ENCODE results near the gene SPIRE2.
"Not testable (repeated sequence)": the region's sequence is repeated elsewhere in the genome, so short reads cannot be mapped to it uniquely, and the experiment has no call there.

The SPIRE2 gene

DNA sequence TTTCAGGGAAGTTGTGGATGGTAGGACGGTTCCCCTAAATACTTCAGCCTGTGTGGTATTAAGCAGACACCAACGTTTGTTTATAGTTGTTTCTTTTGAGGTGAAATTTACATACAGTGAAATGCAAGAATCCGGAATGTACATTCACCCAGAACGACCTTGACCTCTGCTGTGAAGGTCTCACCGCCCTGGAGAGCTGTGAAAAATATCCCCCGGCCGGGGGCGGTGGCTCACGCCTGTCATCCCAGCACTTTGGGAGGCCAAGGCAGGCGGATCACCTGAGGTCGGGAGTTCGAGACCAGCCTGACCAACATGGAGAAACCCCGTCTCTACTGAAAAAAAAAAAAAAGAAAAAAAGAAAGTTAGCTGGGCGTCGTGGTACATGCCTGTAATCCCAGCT is 8.2 kb downstream of the SPIRE2 start:
- DNase-seq (ENCODE audit: low read depth) = not testable (repeated sequence)

DNA sequence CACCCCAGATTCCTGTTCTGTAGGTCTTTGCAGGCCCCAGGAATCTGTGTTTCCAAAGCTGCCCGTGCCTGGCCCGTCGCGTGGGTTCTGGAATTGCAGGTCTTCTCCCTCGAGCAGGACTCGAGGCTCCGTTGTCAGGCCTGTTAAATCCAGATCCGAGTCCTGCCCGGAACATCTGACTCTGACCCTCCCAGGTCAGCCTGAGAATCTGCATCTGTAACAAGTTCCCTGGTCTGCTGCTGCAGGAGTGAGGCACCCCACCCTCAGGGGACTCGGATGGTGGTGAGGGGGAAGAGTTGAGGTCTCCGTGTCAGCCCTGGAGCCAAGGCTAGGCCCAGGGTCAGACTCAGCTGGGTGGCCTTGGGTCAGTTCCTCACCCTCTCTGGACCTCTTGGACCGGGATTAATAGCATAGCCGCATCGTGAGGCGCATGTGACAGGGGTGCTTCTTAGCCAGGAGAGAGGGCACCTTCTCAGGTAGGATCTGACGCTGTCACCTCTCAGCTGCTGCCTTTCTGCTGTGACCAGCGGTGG is 8.8 kb downstream of the SPIRE2 start:
- no peak for DNase-seq (ENCODE audit: low read depth)

DNA sequence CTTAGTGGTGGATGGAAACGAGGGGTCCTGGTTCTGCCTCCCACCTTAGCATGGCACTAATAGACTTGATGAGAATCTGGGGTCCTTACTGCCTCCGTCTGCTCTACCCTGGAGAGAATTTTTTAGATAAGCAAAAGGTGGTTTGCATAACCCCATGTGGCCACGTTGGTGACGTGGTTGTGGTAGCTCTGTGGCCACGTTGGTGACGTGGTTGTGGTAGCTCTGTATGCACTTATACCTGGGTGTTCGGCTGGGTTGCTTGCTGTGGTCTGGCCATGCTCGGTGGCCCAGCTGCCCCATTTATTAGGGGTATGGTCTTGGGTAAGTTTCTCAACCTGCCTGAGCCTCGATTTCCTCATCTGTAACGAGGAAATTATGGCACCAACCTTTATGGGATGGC is 13.0 kb downstream of the SPIRE2 start:
- no peak for DNase-seq (ENCODE audit: low read depth)

DNA sequence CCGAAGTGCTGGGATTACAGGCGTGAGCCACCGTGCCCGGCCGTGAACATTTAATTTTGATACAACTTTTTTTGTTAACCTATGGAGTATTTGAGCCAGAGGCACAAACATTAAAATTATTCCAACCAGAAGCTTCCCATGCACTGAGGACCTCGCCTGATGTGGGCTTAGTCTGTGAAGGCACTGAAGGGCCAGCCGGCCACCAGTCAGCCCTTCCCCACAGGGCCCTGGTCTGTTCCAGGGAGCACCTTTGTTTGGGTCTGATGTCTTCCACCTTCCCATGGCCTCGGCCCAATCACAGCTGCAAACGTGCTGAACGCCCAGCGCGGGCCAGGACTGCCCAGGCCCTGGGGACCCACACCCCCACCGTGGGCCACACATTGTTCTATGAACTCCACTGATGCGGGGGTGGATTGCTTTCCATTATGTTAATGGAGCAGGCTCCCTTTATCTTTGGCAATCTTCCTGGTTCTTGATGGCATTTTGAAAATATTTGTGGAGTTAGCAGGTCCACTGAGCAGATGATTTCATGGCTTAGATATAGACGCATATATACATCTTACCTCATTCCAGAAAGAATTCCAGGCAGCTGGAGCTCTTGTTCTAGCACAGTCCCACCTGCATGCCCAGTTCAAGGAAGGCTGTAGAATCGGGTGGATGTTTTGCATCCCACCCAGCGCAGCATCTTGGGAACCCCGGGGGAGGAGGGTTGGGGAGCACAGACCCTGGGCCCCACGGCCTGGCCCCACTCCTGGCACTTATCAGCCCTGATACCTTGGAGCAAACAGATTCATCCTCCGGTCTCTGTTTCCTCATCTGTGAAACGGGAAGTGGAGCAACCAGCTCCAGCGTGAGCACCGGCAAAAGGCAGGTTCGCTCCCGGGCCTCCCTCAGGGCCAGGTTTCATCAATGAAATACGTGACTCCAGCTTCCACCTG is 14.5 kb downstream of the SPIRE2 start:
- DNase-seq (ENCODE audit: low read depth) = no peak

DNA sequence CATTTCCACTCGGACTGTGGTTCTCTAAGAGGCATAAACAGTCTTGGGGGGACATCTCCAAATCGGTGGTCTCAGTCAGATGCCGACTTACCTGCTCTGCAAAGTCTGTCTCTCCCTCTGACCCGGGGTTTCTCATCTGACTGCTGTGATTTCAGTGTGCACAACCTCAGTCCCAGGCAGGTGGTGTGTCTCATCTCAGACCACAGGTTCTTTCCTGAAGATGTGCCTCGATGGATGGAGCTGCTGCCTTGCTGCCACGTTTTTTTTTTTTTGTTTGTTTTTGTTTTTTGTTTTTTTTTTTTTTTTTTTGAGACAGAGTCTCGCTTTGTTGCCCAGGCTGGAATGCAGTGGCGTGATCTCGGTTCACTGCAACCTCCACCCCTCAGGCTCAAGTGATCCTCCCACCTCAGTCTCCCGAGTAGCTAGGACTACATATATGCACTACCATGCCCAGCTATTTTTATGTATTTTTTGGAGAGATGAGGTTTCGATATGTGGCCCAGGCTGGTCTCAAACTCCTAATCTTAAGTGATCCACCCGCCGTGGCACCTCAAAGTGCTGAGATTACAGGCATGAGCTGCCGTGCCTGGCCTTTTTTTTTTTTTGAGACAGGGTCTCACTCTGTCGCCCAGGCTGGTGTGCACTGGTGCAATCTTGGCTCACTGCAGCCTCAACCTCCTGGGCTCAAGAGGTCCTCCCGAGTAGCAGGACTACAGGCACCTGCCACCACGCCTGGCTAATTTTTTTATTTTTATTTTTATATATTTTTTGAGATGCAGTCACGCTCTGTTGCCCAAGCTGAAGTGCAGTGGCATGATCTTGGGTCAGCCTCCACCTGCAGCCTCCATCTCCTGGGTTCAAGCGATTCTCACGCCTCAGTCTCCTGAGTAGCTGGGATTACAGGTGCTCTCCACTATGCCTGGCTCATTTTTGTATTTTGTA is 15.4 kb downstream of the SPIRE2 start:
- no peak for DNase-seq (ENCODE audit: low read depth)

DNA sequence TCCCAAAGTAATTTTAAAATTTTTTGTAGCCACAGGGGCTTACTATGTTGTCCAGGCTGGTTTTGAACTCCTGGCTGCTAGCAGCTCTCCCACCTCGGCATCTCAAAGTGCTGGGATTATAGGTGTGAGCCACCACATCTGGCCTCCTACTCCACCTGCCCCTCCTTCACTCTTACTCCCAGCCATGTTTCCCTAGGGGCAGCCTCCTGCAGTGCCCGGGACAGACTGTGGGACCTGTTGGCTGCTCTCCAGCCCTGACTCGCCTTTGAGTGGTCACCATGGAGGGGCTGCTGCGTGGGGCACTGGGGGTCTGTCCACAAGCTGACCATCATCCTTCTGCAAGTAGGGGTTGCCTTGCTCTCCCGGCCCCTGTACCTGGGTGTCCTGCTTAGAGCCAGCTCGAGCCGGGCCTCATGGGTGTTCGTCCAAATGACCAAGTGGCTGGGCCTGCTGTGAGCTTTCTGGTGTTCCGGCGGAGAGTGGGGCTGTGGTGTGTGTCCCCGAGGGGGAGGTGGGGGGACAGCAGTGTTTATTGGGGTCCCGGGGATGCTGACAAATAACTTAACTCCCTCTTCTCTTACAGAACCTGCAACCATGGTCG is 16.6 kb downstream of the SPIRE2 start:
- DNase-seq (ENCODE audit: low read depth) = no peak

DNA sequence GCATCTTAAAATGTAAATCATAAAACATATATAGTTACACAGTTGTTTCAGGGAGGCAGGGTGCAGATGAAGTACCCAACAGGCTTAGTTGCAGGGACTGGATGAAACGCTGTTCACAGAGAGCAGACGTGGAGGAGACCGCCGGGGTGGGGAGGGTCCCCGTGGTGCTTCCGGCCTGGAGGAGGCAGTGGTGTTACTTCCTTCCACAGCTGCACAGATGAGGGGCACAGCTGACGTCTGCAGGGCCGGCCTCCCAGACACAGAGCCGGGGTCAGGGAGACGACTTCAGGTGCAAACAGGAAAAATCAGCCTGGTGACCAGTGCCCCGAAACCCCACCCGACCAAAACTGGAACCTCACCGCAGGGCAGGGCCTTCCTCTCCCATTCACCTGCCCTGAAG is 17.1 kb downstream of the SPIRE2 start:
- no peak for DNase-seq (ENCODE audit: low read depth)

DNA sequence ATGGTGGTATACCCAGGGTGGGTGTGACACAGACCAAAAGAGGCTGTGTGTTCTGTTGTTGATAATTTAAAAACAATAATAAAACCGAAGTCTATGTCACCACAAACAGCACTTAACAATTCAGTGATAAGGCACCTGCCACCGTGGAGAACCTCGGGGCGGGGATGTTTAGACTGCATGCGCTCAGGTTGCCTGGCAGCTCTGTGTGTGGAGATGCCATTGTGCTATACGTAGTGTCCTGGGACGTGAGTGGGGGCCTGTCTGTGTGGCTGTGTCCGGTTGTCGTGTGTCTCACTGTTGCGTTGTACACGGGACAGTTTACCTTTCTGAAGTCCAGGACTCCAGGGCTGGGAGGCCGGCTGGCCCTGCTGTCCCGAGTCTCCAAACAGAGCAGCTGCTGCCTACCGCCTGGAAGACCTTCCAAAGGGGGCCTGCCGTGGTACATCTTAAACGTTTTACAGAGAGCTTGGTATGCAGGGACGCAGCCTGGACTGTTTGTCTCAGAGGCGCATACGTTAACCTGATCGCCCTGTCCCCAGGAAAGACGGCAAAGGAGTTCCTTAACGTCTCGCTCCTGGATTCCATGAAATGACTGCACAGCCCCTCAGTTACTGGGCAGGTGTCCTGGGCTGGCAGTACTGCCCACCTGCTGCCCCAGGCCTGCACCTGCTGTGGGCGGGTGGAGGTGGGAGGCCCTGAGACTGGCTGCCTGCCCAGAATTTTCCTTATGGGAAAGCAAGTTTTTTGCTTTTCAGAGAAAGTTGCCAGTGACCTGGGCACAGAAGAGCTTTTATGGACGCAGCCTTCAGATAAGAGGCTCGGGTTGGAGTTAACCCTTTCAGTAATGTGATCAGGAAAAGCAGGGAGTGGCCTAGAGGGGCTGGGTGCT is 19.0 kb downstream of the SPIRE2 start:
- DNase-seq (ENCODE audit: low read depth) = no peak

DNA sequence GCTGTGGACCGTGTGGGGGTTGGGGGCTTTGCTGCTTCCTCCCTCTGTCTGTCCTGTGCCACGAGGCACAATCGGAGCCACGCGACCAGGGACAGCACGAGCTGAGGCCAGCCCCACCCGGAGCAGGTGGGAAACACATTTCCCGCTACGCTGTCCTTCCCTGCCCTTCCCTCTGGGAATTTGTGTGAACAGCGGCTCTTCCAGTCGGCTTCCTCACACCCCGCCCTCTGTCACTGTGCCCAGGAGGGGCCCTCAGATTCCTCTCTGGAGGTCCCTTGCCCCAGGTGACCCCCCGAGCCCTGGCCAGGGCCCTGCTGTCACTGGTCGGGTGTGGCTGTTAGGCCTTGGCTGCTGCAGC is 19.6 kb downstream of the SPIRE2 start:
- DNase-seq (ENCODE audit: low read depth) = no peak

DNA sequence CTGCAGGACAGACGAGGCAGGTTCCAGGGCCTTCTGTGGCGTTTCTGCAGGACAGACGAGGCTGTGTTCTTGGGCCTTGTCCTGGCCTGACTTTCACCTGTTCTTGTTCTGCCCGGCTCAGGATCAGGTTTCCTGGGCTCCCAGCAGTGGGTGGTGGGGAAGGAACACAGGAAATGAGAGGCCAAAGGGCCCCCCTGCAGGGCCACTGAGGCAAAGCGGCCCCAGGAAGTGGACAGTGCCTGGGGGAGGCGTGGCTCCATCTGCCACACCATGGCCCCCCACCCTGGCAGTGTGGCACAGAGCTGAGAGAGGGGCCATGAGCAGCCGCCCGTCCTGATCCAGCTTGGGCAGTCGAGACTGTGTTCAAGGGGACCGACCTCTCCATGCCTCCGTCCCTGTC is 20.7 kb downstream of the SPIRE2 start:
- no peak for DNase-seq (ENCODE audit: low read depth)

DNA sequence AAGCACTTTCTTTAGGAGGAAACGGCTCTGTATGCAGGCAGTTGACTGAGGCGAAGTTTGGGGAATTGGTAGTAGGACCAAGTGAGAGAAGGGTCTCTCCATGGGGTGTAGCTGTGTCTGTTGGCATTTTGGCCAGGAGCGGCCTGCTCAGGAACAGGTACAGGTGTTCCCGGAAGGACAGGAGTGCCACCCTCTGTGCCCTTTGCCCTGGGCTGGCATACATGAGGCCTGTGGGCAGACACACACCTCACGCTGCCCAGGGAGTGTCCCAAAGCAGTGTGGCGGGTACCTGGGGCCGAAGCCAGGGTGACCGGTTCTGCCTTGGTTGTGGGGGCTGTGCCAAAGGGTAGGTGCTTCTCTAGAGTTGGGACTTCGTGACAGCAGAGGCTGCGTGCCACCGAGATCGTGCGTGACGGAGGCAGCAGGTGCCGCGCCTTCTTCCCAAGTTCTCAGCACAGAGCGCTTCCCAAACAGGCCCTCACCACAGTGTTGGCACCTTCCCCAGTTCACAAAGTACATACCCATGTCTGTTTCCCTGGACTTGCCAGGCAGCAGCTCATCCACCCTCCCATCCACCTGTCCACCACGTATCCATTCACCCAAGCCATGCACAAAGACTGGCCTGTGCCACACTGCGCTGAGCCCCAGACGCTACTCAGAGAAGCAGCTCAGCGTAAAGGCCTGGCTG is 25.2 kb downstream of the SPIRE2 start:
- DNase-seq (ENCODE audit: low read depth) = no peak

DNA sequence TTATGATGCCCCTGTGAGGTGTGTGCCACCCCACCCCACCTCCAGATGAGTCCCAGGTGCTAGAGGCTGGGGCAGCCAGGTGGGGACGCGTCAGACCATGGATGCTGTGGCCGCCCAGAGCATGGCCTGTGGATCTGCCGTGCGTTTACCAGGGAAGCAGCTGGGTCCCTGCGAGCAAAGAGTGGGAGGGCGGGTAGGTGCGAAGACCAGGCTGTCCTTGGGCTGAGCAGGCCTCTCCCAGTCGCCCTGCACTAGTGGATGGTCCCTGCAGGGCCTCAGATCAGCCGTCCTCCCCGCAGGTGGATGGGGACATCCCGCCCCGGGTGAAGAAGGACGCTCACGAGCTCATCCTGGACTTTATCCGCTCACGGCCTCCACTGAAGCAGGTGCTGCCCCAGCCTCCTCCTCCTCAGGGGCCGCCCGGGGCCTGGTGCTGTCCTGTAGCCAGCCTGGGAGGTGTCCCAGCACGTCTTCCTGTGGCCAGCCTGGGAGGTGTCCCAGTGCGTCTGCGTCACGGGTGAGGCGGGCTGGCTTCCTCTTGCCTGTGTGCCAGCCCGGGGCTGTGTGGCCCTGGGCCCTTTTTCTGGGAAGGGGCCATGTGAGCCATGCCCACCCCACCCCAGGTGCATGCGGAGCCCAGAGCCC is 27.1 kb downstream of the SPIRE2 start:
- DNase-seq (ENCODE audit: low read depth) = no peak

DNA sequence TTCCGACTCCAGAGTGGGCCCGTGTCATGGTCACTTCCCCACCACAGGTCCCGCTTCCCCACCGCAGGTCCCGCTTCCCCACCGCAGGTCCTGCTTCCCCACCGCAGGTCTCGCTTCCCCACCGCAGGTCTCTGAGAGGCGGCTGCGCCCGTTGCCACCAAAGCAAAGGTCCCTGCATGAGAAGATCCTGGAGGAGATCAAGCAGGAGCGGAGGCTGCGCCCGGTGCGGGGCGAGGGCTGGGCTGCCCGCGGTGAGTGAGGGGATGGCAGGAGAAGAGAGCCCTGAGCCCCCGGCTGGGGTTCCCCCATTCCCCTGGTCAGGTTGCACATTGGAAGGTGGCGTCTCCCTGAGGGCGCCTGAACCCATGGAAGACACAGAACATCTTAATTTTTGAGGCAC is 27.7 kb downstream of the SPIRE2 start:
- no peak for DNase-seq (ENCODE audit: low read depth)

DNA sequence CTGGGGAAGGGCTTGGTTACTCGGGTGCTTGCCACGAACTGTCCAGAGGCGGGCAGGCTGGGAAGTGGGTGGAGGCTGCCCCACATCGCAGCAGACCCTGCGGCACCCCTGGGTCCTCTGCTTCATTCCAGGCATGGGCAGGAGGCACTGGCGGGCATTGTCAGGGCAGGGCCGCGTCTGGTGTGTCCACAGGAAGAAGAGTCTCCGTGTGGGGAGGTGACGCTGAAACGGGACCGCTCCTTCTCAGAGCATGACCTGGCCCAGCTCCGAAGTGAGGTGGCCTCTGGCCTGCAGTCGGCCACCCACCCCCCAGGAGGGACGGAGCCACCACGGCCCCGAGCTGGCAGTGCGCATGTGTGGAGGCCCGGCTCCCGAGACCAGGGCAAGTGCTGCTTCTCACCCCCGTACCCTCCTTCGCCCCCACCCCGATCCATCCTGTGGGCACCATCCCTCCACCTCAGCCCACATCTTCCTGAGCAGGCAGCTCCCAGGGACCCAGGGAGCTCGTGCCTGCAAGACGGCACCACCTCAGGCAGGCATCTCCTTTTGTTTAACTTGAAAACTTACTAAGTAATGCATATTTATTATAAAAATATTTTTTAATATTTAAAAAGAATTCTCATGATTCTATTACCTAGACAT is 30.8 kb downstream of the SPIRE2 start:
- no peak for DNase-seq (ENCODE audit: low read depth)

DNA sequence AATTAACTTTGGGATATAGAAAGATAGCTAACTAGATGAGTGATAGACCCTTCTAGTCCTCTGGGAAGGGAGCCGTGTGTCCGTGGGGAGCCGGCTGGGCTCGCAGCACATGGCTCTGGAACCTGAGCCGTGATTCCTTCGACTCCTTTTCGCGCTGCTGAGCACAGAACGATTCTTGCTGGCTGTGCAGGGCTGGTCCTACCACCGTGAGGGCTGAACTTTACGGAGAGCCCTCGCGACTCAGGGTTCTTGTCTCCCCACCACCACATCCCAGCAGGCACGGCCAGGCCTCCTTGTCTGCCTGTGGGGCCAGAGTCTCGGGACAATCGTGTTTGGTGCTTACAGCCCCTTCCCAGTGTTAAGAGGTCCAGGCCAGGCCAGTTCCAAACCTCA is 31.3 kb downstream of the SPIRE2 start:
- DNase-seq (ENCODE audit: low read depth) = no peak

DNA sequence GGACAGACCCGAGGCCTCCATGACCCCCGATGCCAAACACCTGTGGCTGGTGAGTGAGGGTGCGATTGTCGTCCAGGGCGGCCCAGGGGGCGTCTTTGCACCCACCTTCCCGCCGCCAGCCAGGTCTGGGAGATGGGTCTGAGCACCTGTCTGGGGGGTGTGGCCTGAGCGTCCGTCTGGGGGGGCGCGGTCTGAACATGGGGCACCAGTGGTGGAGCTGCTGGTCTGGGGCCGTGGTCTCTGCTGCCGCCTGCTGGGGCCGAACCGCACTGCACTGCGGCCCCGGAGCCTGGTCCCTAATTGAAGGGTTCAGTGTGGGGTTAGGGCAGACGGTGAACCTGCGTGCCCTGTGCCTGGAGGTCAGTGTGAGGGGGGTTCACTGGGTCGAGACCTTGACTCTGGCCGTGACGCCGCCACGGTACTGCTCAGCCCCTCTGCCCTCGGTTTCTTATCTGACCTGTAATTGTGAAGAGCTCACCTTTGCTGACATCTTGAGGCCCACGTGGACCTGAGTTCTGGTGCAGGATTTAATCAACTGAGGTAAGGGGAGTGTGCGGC is 32.6 kb downstream of the SPIRE2 start:
- peak; percentile 60 for DNase-seq (ENCODE audit: low read depth)

DNA sequence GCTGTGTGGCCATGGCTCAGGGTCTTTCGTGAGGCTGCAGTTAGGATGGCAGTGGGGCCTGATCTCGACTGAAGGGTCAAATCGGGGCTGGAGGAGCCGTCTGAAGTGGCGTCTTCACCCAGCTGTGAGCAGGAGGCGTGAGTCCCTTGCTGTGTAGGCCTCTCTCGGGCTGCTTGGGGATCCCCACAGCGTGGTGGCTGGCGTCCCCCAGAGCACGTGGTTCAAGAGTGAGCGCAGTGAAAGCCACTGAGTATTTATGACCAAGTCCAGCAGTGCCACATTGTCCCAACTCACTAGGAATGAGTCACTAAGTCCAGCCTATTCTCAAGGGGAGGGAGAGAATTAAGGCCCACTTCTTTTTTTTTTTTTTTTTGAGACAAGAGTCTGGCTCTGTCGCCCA is 33.4 kb downstream of the SPIRE2 start:
- DNase-seq (ENCODE audit: low read depth) = no peak

DNA sequence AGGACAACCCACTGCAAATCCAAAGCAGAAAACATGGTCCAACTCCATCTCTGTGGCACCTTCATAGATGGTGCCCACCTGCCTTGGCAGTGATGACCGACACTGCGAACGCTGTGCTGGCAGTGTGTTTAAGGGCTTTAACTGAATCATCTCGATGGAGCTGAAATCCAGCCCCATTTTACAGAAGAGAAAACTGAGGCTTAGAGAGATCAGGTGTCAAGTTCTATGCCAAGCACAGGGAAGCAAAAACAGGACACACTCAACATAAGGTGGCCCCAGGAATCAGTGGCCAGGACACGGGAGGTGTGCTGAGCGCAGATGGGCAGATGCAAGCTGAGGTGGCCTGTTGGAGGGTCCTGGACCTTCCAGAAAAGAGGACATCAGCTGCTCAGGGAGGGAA is 34.5 kb downstream of the SPIRE2 start:
- DNase-seq (ENCODE audit: low read depth) = no peak

Measured in T follicular helper cell (primary cell).